Measurements from ENCODE around the gene GHR.
"Not testable (repeated sequence)": the region's sequence is repeated elsewhere in the genome, so short reads cannot be mapped to it uniquely, and the experiment has no call there.

The GHR gene

DNA sequence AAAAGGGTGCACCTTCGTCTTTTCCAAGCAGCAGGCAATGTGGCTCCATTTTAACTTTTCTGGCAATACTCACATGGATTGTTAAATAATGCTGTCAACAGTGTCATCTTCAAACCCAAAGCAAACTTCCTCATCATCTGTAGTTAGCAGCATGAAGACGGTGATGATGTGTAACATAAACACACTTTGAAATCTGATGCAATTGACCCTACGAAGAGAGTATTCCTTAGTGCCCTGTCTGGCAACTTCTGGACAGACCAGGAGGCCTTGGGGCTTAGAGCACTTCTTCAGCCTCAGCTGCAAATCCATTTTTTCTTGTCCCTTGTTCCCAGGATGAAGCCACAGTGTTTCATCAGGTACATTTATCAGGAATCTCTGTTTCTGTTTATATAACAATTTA lies 149.1 kb downstream of the GHR start:
- no peak for DNase-seq

DNA sequence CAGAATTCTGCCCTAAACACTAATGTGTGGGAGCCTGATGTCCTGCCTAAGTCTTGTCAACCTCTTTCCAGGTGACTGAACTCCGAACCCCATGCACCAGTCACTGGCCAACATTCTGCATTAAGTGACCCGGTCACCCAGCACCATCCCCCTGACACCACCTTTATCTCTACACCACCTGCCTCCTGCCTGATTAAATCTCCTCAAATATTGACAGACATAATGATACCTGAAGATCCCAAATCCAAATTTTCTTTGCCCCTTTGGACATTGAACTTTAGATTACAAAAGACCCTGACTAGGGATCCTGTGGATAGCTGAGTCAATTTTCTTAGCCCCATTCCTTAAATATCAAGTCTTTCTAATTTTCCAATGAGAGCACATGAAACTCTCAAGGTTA lies 150.1 kb downstream of the GHR start:
- no peak for DNase-seq

DNA sequence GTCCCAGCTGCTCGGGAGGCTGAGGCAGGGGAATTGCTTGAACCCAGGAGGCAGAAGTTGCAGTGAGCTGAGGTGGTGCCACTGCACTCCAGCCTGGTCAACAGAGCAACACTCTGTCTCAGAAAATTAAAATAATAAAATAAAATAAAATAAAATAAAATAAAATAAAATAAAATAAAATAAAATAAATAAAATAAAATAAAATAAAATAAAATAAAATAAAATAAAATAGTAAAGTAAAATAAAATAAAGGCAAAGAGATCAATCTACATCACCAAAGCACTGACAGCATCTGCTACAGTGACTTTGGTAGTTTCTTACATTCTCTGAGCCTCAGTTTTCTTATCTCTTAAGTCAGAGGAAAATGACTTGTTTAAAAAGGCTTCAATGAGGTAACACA lies 152.7 kb downstream of the GHR start:
- not testable (repeated sequence) for DNase-seq

DNA sequence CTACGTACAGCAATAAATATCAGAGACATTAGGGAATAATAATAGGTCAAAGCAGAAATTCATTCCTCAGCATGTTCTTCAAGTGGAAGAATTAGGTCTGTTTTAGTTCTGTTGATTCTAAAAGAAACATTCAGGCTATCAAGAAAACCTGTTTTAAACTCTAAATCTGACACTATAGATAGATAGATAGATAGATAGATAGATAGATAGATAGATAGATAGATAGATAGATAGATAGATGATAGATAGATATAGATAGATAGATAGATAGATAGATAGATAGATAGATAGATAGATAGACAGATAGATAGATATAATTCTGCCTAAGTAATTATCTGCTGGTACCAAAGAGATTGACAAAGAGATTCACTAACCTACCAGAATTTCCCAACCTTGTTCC lies 155.7 kb downstream of the GHR start:
- DNase-seq = not testable (repeated sequence)

DNA sequence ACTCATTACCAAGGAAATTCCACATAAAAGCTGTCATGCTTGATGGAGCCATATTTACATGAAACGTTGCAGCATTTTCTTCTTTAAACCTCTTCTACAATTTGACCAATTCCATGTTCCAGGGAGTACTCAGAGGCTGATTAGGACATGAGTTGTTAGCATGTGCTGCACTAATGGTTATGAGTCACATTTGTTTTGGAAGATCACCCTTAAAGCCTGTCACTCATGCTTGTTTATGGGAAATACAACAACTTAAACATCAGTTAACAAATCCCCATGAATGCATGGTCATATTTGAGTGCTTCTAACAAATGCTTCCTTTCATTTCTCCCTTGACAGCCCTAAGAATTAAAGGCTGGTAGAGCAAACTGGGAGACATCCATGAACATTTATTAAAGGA lies 156.1 kb downstream of the GHR start:
- DNase-seq = no peak

DNA sequence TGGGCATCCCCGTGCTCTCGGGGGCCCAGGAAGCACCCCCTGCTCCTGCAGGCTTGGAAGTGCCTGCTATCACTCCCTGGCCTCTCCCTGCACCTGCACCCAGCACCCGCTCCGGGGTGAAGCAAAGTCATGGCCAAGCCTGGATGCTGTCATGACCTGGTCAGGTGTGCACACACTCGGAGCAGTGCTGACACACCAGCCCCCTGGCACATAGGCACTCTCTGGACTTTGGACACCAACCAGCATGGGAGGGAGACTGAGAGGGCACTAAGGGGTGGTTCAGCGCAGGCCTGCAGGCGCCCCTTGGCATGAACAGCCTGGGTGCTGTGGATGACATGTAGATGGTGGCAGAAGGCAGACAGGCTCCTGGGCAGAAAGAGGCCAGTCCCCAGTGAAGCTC lies 158.6 kb downstream of the GHR start:
- no peak for DNase-seq

DNA sequence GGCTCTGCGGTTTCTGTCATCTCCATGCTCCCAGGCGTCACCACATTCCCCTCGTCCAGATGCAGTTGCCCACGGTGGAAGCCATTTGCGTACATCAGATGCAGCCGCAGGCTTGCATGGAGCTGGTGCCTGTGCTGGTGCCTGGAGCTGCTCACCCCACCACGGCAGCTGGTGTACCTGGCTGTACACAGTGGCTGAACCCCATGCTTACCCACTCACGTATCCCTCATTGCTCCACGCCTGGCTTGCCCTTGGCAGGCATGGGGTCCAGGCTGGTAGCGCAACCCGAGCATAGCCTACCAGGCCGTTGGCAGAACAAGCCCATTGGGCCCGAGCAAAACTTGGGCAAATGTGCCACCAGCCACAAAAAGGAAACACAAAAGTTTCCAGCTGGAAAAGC lies 159.5 kb downstream of the GHR start:
- DNase-seq = no peak

DNA sequence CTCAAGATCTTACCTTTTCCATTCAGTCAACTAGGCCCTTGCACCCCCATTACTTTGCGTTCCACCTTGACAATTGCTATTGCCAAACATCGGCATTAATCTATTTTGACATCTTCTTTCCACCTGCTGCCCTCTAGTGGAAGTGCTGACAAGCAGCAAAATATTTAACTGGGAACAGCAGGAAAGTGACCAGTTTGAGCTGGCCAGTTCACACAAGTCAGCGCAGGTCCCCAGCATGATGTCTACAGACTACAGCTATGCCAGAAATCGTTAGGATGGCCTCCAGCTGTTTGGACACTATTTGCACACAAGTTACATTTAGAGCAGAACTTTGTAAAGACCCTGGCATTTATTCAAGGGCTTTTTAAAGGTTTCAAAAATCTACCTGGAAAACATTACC lies 160.1 kb downstream of the GHR start:
- DNase-seq = peak; percentile 77

DNA sequence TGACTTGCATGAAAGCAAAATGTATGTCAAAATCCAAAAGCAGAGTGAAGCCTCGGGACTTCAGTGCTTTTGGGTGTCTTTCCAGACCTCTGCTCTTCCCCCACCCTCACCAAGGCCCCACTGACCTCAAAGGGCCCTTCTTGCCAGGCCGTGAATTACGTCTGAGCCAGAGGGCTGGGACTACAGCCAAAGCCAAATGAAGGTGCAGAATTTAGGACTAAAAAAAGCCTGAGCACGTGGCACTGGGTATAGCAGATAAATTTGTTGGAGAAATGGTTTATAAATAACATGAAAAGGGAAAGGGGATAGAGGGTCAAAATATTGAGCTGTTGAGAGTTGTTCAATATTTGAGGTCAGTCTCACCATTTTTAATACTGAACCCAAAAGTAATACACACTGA lies 163.4 kb downstream of the GHR start:
- peak; percentile 59 for DNase-seq

DNA sequence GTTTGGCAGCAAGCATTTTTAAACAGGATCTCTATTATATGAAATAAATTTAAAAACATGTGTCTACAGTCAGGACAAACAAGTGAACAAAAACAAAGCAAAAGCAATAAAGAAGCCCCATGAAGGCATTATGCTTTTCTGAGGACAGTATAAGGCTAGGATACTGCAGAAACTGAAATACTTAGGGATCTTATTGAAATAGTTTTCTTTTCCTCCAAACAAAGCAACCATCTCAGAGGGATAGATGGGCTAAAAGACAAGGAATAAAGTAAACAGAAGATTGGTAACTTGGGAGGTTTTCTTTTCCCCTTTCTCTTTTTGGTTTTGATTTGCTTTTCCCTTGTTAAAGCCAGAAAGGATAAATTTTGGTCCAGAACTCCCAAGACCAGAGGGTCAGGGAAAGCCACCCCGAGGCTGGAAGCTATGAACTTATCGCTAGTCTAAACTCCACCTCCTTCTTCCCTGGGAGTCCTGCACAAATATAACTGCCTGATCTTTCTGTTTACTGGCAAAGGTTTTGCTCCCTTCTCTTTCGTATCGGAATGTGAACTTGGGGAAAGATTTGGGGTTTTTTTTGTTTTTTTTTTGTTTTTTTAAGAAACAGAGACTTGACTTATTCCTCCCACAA lies 164.0 kb downstream of the GHR start:
- DNase-seq = no peak

DNA sequence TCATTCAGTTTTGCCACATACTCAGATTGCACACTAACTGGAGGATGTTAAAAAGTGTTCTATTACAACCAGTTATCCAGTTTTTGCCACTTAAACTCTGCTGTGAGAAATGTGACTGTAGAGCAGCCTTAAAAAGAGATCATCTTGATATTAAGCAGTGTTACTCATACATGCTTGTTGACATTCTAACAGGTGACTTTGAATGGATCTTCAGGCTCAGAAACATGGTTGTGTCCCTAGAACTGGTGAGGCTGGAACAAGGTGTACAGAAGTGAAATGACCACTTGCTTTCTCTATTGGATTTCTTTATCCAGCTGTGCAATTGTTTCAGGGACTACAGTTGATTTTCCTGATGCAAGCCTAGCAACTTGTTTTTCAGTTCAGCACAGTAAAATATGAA lies 167.3 kb downstream of the GHR start:
- no peak for DNase-seq

DNA sequence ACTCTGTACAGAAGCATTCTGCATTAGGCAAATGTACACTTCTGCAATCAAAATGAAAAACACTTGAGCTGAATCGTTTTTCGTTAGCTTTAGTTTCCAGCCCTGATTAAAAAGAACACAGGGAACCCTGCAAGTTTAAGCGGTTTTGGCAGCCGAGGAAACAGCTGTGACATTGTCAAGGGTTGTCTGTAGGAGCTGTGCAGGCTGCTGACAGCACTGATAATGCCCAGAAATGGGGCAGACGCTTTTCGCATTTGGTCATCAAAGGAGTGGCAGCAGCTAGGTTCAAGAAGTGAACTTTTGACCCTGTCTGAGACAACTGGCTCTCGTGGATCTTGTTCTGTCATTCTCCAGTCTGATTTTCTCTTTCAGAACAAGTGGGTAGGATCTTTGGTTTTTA lies 167.8 kb downstream of the GHR start:
- DNase-seq = peak; percentile 82

DNA sequence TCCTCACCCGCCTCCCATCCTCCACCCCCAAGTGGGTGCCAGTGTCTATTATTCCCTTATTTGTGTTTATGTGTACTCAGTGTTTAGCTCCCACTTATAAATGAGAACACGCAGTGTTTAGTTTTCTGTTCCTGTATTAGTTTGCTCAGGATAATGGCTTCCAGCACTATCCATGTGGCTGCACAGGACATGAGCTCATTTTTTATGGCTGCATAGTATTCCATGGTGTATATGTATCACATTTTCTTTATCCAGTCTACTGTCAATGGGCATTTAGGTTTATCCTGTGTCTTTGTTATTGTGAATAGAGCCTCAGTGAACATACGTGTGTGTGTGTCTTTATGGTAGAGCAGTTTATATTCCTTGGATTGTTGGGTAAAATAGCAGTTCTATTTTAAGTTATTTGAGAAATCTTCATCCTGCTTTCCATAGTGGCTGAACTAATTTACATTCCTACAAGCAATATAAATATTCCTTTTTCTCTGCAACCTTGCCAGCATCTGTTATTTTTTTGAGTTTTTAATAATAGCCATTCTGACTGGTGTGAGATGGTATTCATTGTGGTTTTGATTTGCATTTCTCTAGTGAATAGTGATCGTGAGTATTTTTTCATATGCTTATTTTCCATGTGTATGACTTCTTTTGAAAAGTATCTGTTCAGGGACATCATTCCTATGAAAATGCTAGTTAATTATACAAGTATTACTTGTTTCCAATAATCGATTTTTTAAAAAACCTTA lies 169.3 kb downstream of the GHR start:
- DNase-seq = no peak

DNA sequence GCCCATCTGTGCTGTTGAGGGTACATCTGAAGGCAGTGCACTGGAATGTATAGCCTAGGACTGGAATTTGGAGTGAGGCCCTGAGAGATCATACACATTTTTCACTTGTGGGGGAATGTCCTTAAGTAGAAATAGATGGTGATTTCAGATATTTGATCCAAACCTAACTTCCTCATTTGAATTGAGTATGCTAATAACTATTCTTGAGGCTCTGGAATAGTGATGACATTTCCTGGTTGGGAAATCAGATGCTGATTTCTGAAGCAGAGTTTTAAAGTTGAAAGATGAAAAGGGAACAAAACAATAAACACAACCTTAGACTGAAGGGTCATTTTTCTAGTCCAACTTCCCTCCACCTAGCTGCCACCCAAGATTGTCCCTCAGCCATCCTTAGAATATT lies 170.4 kb downstream of the GHR start:
- DNase-seq = peak; percentile 41

DNA sequence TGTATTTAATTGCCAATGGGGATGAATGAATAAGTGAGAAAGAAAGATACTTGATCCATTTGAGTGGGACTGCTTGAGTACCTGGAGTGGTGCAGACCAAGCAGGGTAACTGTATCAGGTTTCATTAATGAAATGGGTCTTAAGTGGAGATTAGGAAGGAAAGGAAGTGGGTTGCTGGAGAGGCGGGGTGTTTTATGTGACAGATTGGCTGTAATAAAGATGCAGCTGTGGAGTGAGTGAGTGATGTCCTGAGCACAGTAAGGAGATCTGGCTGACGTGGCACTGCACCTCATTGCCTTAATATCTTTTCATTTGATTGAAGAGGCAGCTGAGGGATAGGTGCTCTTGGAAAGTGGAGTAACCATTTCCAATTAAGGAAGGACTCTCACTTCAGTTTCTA lies 172.4 kb downstream of the GHR start:
- DNase-seq = no peak

DNA sequence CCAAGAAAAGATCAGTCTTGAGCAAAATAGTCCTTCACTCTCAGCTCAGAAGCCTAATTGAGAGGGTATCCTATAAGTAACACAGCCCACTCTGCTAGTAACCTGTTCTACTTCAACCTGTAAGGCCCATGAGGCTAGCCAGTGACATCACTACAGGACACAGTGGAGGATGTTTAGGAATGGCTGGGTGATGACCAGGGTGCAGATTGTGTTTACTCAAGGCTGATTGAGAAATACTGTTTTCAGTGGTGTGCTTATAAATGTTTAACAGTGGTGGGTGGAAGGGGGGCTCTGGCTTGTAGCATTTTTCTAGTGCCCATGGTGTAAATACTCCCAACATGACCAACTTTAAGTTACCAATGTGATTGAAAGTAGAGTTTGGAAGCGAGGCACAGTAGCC lies 173.6 kb downstream of the GHR start:
- no peak for DNase-seq

DNA sequence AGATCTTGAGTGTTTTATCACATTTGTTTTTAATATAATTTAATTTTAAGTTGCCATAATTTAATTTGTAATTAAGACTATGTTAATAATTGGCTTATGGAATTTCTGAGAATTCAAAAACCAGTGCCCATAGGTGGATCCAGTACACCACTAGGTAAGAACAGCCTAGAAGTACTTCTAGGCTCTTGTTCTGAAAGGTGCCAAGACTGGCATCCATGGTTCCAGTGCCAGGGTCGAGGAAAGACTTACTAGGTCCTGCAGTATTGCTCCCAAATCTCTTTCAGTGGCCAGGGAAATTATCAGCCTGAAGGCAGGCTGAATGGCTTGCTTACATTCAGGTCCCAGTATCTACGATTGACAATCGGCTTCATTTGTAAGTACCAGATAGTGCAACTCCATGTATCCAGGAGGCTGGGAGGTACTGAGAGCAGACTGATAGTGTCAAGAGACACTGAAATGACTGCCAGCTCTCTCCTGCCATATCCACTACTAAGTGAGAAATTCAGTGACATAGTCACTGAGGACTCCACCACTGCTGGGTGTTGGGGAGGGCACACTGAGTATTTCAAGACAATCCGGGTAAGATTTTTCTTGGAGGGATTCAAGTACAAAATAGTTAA lies 174.2 kb downstream of the GHR start:
- DNase-seq = no peak

DNA sequence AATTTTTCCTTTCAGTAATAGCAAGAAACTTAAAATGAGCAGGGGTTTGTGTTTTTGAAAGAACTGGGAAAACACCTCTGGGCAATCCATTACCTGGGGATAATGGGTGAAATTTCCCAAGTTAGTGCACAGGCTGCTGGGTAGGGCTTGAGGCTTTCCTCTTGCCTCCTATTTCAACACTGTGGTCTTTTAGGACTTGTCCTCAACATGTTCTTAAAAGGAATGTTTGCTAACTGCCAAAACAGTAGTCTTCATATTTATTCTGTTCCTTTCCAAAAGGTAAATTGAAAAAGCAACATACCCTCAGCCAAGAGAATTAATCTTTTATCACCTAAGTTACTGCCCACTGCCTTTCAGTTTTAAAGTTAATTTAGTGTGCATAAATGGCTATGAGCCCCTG lies 175.1 kb downstream of the GHR start:
- DNase-seq = no peak

DNA sequence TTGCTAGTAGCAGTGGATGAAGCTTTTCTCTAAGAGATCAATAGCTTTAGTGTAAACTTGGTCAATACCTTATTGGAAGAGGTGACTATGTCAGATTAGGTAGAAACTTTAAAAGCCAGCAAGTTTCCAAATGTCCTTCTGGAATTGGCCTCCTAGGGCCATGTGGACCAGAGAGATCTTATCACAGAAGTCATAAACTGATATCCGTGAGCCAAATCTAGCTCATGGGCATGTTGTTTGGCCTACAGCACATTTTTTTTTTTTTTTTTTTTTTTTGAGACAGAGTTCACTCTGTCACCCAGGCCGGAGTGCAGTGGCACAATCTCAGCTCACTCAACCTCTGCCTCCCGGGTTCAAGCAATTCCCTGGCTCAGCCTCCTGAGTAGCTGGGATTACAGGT lies 175.9 kb downstream of the GHR start:
- no peak for DNase-seq

DNA sequence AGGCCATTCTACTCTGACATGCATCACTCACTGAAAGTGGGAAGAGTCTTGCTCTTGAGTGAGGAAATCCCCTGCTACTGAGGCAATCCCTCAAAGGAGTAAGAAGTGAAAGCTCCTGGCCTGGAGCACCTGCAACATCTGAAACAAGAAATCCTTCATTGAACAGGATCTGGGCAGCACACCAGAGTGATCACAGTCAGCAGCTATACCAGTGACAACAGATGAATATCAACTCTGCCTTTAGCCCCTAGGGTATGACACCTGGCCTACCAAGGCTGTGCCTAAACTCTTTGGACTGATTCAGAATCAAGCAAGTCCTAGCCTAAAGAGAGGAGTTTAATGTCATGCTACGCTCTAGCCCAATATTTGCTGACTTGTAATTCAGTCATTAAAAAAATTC lies 177.2 kb downstream of the GHR start:
- no peak for DNase-seq

DNA sequence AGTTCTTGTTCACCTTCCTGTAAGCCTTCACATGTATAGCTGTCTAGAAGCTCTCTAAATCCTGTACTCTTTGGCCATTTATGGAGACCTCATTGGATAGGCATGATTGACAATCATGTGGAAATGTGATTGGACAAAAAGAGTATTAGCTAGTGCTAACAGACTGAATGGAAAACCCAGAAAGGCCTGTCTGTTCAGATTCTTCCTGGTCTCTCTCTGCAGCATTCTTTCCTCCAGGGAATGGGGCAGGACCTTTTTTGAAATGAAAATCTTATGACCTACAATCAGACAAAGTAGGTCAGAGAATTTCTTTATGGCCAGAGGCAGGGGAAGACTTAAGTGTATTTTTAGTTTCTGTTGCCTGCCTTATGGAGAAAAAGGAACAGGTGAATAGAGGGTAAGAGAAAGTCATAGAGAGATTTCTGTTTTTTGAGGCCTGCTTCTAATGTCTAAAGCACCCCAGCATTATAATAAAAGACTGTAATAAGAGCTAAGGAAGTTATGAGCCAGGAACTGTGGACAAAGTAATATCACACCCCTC lies 181.0 kb downstream of the GHR start:
- no peak for DNase-seq

DNA sequence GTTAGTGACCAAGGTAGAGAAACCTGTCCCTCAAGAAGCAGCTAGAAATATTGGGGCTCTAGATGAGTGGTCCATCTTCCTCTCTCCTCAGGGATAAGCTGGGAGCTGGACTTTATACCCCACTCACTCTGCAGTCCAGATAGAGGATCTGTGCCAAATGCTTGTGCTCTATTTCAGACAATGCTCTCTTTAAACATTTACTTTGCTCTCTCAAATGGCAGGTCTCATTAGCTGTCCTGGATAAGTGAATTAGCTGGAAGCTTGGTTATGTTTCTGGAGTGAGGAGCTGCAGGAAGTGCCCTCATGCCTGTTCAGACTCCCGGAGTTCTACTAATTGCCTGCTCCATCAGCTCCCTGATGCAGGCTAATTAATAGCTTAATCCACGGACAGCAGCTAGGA lies 182.3 kb downstream of the GHR start:
- no peak for DNase-seq

DNA sequence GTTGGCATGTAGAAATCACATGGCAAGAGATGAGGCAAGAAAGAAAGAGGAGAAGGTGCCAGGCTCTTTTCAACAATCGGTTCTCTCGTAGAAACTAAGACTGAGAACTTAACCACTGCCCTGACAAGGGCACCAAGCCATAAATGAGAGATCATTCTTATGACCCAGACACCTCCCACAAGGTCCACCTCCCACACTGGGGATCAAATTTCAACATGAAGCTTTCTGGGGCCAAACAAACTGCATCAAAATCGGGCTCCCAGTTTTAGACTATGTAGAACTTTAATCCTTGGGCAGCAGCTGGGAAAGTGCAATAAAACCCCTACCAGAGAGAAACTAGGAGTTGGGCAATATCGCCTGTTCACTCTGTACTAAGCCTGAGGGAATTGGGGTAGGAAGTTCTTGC lies 183.2 kb downstream of the GHR start:
- DNase-seq = no peak

DNA sequence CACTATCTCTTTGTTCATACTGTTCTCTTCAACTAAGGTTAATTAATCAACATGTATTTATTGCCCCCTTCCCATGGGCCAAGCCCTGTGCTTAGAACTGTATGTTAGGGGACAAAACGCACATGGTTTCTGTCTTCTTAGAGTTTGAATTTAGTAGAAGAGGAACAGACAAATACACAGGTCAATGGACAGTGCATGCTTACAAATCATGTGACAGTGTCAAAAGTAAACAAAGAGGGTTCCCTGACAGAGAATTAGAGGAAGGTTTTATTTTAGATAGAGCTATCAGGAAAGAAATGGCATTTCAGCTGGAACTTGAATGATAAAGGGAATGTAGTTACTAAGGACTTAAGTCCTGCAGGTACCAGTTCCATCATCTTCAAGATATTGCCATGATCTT lies 188.2 kb downstream of the GHR start:
- no peak for DNase-seq

All from hematopoietic multipotent progenitor cell treated with erythropoietin and hydrocortisone succinate and interleukin-3 and kit ligand, for 4 days (in vitro differentiated cells).